ENCODE data around the gene SHLD1.
A peak's percentile ranks its signal among the peaks of the same experiment; 100 is the strongest.

SHLD1 gene

DNA sequence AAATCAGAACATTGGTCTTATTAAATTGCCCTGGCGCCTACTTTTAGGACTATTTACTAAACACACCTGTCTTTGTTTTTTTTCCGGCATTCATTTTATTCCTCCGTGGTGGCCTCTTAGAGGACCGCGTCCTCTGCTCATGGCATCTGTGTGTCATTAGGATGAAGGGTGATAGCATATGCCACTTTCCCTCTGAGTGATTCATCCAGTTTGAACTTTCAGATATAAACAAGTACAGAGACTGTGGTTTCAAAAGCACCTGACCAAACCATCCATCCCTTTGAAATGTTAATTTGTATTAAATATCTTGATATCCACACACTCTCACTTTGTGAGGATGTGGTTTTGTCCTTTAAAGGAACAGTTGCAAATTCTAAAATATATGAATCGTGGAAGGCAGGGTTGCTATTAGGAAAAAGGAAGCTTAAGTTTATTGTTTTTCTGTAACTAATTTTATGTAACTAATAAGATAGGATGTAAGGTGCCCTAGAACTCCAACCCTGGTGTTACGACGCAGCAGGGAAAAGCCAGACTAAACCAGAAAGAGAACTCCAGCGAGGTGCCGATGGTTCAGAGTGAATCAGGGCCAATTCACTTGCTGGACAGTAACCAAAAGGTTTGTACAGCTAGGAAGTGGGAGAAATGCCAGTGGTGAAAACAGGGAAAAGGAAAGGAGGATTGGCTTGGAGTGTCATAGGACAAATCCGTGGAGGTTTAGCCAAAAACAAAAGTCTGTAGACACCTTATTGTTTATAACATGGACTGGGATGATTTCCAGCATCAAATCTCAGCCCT, 98.7 kb downstream of the SHLD1 start:
- DNase-seq (ENCODE audit: low read depth), result peak; percentile 67

DNA sequence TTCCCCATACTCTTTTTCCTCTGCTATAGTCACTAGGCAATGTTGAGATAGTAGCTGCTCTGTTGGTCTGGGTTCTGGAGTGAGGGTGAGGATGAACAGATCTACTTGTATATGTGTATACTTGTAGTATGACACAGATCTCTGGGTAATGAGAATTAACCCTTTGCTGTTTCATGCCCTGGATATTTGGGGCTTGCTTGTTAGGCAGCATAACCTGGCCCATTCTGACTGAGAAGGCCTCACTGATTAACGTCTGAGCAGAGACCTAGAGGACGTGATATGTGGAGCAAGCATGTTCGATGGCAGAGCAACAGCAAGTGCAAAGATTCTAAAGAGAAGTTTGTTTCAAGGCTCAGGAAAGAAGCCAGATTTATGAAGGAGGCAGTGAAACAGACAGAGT, 105.7 kb downstream of the SHLD1 start:
- no peak for DNase-seq (ENCODE audit: low read depth)

DNA sequence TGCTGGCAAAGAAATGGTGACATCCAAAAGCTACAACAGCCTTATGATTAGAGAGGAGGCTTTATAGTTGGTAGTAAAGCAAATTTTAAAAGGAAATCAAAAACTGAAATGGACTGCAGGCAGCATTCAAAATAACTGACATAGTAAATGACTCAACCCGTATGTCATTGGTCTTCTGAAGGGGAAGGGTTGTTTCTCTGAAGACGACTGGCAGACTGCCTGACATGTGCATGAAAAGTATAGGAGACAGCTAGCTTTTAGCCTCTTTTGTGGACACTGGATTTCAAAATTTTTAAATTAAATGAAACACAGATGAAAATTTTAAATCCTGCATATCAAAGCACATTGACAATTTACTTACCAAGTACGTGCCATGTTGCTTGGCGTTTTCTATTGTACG, 109.4 kb downstream of the SHLD1 start:
- peak; percentile 90 for DNase-seq (ENCODE audit: low read depth)

DNA sequence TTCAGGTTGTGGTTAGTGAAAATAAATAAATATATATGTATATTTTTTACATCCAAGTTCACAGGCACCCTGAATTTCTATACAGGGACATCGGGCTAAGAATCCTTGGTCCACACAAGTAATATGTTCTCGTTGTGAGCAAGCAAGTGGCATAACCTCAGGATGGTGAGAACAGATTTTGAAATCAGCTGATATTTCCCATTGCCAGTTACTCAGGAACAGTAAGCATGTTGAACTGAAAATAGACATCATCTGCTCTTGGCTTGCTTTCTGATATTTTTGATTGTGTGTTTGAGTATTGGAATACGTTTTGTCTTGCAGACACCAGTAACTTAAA, 112.5 kb downstream of the SHLD1 start:
- peak; percentile 28 for DNase-seq (ENCODE audit: low read depth)

DNA sequence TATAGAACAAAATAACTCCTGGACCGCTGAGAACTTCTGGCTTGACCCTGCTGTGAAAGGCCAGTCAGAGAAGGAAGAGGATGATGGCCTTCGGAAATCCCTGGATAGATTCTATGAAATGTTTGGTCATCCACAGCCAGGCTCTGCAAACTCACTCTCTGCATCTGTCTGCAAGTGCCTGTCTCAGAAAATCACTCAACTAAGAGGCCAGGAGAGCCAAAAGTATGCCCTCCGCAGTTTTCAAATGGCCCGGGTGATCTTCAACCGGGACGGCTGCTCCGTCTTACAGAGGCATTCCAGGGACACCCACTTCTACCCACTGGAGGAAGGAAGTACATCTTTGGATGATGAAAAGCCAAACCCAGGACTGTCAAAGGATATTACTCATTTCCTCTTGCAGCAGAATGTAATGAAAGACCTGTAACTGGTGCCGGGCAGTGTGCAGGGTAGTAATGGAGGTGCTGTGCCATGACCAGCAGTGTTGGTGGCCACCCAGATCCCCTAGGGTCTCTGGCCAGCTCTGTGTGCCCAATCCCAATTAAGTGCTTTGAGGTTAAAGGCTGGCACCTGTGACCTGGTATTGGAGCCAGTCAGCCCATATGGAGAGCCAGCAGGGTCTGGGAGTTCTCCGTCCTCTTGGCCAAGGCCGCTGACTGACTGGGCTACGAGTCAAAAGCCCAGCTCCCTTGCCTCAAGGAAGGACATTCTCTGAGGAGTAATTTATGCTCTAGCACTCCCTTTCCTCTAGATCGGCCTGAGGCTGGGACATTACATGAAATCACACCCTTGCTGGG, 113.0 kb downstream of the SHLD1 start:
- peak; percentile 91 for DNase-seq (ENCODE audit: low read depth)

DNA sequence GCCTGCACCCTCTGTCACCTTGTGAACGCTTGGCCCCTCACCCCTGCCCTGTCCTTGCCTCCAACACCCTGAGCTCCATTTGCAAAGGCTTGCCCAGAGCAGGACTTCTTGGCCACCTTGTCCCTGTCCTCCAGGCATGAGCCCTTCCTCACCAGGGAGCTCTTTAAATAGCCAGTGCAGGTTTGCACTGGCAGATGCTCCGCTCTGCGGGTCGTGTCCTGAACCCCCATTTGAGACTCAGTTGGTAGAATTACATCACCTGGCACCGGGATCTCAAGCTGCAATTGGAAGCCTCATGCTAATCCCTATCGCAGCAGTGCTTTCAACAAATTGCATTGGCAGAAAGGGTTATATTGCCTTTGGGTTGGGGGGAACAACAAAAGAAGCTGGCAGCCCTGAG, 114.2 kb downstream of the SHLD1 start:
- no peak for DNase-seq (ENCODE audit: low read depth)

DNA sequence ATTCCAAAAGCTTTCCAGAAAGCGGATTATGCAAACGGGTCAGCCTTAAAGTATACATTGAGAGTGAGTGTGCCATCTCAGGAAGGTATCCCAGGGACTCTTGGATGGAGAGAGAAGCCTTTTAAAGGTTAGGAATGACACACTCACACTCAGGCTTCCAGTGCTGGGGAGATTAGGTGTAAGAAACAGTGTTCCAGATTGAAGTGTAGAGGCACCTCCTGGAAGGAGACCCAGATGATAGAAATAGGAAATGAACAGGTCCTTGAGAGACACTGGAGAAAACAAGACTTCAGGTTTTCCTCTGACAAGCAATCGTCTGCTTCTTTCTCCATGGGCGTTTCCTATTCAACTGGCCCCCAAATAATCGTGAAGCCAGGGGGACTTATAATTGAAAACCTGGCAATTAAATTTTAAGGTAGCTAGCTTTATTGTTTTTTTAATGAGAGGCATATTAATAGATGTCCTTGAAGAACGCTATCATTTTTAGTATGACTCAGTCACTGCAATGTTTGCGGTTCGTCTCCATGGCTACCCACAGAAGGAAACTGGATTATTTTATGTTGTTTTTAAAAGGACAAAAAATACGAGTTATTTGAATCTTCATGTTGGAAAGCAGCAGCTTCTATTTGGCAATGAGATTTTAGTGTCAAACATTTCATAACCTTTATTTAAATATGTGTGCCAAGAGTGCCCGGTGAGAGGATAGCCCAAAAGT, 114.8 kb downstream of the SHLD1 start:
- peak; percentile 88 for DNase-seq (ENCODE audit: low read depth)

DNA sequence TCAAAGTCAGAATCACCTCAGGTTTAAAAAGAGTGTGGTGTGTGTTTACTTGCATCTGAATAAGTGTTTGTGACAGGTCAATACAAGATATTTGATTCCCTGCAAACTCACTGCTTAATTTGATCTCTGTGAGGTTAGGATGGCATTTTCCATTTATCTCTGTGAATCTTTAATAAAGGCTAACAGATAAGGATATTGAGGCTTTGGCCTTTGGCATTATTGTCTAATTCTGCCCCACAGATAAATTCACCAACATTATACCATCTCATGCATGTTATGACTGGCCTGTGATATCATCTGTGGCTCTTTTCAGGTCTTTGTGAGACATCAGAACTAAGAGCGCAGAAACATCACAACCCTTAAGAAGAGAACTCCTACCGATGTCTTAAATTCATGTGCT, 115.4 kb downstream of the SHLD1 start:
- no peak for DNase-seq (ENCODE audit: low read depth)

DNA sequence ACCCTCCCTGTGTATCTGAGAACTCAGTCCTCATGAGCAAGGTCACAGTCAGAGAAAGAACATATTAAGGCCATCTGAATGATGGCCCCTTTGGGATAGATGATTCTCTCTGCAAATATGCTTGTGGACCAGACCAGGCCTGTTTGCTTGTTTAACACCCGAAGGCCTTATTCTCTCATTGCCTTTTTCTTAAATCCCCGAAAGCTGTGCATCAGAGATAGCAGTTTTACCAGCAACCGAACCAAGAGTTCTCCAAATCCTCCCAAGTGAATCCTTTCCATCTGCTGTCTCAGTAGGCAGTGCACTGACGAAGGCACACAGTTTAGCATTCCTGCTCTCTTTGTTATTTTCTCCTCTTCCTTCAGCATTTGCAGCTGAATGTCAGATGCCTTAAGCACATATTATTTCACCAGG, 120.4 kb downstream of the SHLD1 start:
- DNase-seq (ENCODE audit: low read depth), result no peak

DNA sequence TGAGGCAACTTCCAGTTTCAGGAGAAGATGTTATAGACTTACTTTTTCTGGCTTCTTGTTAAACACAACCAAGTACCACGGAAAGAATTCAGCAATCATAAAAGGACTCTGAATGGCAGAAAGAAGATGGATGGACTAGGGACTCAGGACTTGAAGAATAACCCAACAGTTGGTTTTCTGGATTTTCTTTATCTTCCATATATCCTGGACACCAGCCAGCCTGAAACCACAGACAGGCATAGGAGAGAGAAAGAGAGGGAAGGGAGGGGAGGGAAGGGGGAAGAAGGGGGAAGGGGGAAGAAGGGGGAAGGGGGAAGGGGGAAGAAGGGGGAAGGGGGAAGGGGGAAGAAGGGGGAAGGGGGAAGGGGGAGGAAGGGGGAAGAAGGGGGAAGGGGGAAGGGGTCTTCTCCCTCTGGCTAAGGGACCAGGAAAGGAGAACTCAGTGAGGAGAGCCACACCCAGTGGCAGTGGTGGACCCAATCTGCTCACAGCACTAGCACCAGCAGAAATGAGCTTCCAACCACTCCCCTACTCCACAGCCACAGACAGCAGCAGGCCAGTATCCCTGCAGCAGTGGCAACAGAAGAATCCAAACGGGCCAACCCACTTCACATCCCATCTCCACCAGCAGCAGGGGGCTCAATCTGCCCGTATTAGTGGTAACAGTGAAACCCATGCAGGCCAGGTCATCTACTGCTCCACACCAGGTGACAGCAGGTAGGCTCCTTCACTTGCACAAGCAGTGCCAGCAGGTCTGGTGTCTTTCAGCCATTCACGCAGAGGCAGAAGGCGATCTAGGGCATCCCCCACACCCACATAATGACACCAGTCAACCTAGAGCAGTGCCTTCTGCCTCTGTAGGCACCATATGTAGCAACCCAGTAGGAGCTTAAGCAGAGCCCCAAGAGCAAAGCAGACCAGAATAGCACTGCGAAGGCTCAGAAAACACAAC, 121.5 kb downstream of the SHLD1 start:
- no peak for DNase-seq (ENCODE audit: low read depth)

DNA sequence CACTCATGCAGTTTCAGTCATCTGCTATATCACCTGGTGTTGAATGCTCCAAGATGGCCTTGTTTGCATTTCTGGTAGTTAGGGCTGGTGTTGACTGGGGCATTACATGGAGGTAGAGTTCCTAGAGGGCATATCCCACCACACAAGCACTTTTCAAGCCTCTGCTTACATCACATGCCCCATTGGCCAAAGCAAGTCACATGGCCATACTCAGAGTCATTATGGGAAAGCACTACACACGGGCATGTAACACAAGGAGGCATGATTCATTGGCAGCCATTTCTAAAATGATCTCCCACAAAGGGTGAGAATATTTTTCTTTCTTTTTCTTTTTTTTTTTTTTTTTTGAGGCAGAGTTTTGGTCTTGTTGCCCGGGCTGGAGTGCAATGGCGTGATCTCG, 126.9 kb downstream of the SHLD1 start:
- DNase-seq (ENCODE audit: low read depth), result no peak

DNA sequence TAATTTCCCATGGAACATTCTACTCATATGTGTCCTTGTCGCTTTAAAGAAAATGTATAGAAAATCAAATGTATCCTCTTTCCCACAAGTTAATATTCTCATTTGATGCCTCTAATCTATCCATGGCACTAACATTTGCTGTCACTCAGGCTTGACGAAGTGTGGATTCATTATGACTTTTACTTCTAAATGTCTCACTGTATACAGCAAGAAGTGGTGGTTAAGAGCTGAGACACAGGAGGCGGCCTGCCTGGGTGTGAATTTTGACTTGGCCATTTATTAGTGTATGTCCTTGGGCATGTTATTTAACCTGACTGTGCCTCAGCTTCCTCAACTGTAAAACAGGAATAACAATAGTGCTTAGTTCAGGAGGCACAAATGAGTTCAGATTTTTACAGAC, 130.1 kb downstream of the SHLD1 start:
- DNase-seq (ENCODE audit: low read depth), result no peak

DNA sequence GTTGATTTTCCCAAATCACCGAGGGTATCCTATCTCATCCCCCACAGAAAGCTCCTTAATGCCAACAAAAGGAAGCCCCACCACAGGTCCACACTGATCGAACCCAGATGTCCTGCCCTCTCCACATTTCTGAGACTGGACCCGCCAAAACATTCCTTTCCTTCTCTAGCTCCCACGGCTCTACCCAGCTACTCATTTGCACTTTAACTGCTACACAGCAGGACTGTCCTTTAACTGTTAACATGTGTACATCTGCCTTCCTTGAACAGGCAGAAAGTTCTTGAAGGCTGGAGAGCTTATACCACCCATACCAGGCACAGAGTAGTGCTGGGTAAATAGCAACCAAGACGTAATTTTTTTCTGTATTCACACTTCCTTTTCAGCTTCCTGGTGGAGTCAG, 131.5 kb downstream of the SHLD1 start:
- no peak for DNase-seq (ENCODE audit: low read depth)

DNA sequence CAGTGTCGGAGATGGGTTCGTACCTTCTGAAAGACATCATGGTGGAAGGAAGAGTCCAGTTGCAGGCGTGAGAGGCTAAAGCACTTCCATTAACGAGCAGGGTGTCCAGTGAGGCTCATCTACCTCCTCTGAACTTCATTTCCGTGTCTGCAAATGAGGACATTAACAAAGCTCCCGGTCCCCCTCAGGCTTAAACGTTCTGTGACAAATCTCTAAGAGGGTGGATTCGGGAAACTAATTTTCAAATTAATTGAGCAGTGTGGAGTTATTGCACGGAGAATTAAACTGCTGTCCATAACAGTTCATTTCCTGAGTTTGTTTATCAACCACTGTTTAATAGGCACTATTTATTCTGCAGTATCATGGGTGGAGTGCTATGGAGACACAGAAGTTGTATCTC, 132.0 kb downstream of the SHLD1 start:
- DNase-seq (ENCODE audit: low read depth), result no peak

DNA sequence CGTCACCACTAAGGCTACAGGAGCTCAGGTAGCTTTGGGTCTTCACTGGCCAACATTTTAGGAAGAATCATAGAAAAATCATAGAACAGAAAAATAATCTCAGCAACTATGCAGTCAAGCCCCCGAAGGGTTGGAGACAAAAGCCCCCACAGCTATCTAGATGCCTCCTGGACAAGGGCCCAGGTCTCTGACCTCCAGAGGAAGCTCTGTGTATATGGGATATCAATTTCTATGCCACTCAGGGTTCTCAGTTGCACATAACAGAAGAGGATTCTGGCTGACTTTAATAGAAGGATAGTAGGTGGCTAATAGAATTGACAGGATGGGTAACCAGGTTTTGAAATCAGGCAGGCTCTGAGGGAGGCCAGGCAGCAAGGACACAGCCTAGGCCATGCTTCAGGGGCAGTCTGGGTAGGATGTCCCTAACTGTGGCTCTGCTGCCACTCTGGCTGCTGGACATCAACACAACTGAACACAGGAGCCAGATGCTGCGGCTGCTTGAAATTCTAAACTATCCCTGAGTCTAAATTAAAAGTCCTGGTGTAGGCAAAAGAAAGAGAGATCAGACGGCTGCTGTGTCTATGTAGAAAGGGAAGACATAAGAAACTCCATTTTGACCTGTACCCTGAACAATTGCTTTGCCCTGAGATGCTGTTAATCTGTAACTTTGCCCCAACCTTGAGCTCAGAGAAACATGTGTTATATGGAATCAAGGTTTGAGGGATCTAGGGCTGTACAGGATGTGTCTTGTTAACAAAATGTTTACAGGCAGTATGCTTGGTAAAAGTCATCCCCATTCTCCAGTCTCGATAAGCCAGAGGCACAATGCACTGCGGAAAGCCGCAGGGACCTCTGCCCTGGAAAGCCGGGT, 134.5 kb downstream of the SHLD1 start:
- DNase-seq (ENCODE audit: low read depth), result no peak

DNA sequence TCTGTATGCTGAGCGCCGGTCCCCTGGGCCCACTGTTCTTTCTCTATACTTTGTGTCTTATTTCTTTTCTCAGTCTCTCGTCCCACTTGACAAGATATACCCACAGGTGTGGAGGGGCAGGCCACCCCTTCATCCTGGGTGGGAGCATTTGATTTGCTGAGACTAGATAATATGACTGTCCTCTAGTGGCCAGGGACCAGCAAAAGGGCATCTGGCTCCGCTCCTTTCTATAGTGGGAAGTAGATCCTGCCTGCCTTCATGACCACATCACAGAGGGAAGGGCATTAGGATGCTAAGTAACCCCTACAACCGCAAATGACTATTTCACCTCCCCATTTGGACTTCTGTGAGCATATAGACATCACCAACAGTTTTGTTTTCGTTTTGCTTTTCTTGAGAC, 135.7 kb downstream of the SHLD1 start:
- no peak for DNase-seq (ENCODE audit: low read depth)

DNA sequence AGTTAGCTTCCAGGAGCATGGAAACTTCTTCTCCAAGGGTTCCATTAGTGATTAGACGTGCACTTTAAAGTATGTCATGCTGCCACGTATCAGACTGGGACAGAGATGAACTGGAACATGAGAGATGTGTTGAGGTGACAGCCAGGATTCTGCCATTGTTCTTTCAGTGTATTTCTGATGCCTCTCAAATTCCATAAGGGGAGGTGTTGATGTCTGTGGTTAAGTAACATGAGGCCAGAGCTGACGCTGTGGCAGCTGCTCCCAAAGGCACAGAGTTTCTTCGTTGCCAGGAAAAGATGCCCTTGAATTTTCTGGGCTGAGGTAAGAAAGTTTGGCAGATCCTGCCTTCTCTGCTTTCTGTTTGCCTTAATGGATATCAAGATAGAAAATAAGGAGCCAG, 136.6 kb downstream of the SHLD1 start:
- DNase-seq (ENCODE audit: low read depth), result no peak

DNA sequence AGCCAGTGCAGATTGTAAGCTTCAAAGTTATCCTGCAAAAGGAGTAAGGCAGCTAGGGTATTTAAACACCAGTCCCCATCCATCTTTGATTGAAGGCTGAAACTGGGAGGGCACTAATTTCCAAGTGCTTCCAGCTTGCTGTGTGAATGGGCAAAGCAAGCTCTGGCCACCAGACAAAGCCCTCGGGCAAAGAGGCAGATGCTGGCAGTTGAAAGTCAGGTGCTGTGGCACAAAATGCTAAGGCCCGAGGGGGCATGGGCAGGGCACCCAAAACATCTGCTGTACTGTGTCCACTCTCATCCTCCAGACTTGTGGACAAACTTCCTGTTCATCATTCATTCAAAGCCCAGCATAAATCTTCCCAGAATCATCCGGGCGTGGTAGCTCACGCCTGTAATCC, 137.2 kb downstream of the SHLD1 start:
- no peak for DNase-seq (ENCODE audit: low read depth)

DNA sequence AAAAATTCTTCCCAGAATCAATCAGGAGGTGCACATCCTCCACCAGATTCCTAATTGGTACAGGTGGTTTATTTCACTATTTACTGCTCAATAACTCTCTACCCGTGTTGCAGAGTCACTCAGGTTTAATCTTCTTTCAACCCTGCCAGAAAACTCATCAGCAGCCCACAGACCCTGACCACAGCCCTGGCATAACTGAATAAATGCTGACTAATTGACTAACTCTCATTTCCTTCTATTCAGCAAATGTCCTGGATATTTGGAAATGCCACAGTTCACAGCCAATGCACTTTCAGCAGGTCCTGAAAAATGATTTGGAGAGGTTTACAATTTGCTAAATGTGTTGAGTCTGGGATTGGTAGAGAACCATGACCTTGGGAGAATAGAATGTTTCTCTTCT, 137.8 kb downstream of the SHLD1 start:
- DNase-seq (ENCODE audit: low read depth), result no peak

DNA sequence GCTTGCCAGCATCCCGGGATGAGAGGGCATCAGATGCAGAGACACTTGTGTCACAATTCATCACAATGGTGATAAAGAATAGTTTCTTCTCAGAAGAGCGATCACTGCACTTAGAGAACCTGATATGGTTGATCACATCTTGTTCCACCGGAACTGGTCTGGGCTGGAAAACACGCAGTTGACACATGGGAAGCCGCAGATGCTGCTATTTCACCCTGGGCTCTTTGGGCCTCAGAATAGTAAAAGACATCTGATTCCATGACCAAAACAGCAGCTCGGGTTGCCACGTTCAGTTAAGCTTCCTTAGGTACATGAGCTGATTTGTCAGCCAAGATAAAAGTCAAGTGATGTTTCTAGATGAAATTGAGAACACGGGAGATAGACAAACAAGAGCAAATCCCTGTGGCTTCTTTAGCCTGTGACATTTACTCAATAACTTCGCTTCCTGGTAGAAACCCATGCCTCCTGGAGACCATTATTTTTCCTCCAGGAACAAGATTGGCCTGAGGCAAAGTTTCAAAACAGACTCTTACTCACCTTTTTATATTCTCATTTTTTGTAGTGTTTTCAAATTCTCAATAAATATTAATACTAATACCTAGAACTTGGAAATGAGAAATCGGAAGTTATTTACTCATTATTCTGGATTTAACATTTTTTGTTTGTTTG, 140.7 kb downstream of the SHLD1 start:
- DNase-seq (ENCODE audit: low read depth), result no peak

Measured in iris pigment epithelial cell (primary cell).